ENCODE data around the gene LEKR1.
"Not testable (repeated sequence)": the region's sequence is repeated elsewhere in the genome, so short reads cannot be mapped to it uniquely, and the experiment has no call there.

The LEKR1 gene

DNA sequence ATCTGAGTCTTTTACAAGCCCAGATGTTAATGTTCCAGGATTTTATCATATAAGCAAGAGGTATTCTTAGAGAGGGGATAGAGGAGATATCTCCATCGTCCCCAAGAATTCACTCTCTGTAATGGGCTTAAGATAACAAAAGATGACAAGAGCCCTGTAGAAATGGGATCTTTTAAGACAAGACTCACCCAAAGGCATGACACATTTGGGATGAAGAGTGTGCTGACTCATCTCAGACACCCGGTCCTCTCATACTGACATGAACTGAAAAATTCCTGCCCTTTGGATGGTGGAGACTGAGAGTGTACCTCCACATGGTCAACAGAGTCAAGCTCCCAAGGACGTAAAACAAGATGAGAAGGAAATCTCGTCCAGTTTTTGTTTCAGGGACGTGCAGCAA lies 11.0 kb downstream of the LEKR1 start:
- DNase-seq (ENCODE audit: low spot score), result no peak

DNA sequence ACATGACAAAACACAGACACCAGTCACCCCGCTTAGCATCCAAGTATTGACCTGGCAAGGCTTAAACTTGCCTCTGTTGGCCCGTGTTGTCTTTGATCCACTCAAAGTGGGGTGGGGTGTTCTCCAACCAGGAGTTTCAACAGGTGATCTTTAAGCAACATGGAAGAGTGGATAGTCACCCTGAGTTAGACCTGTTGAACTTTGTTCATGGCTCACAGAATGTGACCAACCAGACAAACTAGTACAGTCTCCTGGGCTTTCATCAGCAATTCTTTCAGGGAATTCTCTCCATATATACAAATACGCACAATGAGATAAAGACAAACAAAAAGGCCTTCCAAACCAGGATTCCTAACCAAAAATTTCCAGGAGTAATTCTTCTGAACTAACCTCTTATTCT lies 11.9 kb downstream of the LEKR1 start:
- no peak for DNase-seq (ENCODE audit: low spot score)

DNA sequence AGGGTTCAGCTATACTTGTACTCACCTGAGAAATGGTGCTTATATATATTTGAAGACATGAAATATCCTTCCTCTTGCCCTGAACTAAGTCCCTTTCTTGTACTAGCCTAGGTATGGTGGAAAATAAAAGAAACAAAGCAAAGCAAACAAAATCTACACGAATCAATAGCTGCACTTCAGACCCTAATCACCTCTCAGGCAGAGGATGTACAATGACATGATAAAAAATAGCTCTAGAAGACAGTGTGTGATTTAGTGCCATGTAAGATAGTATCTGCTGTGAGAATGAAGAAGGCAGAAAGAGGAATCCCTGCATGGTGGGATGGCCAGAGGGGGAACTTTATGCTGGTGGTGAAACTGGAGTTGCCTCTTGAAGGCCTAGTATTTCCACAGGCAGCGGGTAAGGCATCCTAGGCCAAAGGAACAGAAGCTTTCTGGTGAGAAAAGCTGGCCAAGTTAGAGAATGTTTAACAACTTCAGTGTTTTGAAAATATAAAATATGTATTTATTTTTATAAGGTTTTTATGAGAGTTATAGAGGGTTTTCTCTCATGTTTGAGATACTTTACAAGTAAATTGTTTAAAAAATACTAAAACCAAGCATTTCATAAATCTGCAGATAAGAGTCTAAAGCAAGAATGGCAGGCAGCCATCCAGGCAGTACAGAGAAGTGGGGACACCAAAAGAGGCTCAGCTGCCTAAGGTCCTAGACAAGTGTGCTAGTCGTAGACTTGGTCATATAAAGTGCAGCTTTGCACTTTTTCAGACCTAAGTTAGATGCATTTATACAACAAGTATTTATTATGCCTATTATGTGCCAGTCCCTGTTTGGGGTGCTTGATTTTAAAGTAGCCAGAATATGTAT lies 14.9 kb downstream of the LEKR1 start:
- DNase-seq (ENCODE audit: low spot score), result no peak

DNA sequence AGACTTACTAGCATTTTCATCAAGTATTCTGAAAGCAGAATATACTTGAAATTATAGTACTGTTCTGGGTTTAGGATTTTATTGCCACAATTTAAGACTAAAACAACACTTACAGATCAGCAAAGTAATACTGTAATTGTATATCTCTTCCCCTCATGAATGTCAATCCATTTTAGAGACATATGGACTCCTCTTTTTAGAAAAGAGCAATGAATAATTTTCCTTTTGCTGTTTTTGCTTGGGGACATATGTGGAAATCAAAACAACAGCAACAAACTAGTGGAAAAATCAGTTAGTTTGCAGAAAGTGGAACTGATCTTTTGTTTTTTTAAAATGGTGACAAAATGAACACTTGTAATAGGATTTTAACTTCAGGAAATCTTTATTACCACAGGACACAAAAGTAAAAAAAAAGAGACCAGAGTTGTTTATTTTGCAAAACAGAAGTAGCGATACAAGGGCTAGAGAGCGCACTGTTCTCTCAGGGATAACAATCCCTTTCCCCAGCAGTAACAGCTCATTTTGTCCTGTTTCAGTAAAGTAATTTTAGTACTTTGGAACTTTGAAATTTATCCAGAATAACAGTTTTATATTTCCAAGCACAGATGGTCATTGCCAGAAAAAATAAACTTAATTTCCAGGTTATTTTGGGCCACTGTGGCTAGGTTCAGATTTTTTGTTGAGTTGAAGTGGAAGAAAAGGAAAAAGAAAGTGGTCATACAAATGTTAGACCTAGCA lies 17.1 kb downstream of the LEKR1 start:
- no peak for DNase-seq (ENCODE audit: low spot score)

DNA sequence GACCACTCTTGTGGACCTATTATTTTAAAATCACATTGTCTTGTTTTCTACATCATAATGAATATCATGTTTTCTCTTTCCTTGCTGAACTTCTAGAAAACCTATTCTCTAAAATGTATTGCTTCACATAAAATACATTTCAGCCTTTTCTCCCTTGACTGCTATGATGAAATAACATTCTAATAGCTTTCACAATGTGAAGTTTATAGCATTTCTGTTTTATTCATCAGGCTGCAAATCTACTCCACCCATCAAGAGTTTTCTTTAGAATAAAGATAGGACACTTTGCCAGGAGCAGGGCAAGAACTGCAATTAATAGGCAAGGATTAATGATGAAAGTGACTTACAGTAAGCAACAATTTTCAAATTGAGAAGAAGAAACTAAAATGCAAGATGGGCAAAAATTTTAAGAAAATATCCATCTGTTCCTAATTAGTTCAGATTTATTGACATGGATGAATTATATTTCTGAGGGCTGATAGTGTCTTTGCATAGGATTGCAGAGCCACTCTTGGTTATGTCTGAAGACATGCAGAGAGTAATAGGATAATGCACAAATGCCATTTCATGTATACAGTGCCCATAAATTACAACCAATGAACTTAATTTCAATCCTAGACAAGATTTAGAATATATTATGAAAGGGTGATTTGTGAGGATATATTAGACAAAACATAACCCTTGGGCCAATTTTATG lies 21.7 kb downstream of the LEKR1 start:
- DNase-seq (ENCODE audit: low spot score), result no peak

DNA sequence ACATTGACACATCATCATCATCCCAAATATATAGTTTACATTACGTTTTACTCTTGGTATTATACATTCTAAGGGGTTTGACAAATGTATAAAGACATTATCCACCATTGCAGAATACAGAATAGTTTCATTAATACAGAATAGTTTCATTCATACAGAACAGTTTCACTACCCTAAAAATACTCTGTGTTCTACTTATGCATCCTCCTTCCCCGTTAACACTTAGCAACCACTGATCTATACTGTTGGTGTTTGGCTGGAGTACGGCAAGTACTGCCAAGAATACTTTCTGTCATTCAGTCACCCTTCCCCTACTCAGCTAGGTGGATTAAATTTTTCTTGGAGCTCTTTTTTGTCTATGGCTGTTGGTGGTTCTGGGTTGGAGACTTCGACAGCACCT lies 33.4 kb downstream of the LEKR1 start:
- no peak for DNase-seq (ENCODE audit: low spot score)

DNA sequence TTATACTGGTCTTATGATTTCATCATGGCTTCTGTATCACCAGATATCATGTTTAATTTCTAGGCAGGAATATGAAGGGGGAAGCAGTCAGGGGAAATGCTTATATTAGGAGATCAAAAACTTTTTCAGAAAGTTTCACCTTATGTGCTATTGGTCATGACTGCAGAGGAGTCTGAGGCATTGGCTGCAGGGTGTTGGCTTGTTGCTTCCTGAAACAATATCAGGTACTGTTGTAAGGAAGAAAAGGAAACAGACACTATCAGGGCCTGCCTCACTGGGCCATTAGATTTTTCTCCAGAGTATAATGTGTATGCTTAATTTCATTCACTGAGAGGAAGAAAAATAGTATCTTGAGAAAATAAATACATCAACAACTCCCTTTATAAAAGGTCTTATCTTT lies 34.7 kb downstream of the LEKR1 start:
- no peak for DNase-seq (ENCODE audit: low spot score)

DNA sequence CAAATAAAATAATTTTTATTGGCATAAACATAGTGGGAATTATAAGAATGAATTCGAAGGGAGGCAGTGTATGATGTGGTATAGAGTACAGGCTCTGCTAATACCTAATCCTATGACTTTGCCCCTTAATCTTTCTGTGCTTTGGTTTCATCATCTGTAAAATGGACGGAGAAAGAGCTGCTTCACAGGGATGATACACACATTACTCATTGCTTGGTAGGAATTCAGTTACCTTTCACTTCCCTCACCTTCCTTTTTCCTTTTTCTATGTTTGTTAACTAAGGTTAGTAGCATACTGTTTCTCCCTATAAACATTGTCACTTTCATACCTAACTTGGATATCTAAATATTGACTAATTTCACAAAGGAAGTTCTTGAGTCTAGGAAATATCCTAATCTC lies 36.2 kb downstream of the LEKR1 start:
- no peak for DNase-seq (ENCODE audit: low spot score)

DNA sequence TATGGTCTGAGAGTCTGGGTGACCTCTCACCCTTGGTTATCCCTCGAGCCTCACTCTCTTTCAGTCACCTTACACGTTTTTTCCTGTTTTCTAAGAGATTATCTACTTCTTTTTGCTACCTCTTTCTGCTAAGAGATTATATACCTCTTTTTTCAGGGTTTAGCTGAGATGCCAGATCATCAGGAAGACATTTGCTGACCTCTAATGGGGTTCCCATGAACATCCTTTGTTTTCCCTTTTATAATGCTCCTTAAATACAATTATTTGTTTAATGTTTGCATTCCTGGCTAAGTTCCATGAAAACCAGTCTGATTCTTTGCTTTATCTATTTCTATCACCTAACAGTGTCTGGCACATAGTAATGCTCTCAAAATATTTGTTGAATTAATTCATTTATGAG lies 39.6 kb downstream of the LEKR1 start:
- DNase-seq (ENCODE audit: low spot score), result no peak

DNA sequence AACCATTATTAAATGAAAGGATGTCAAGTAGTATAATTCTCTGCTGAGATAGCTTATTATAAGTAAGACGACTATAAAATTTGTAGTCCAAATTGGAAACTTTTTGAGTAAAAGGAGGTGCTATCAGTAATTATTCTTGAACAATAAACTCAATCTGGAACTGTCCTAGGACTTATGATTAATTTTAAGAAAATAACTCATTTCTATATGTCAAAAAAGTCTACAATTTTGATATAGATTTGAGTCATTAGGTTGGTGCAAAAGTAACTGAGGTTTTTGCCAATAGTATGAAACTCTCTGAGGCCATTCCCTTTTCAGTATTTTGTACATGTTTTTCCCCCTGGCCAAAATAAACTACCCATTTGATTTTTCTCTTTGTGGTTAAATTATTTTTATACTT lies 41.0 kb downstream of the LEKR1 start:
- no peak for DNase-seq (ENCODE audit: low spot score)

DNA sequence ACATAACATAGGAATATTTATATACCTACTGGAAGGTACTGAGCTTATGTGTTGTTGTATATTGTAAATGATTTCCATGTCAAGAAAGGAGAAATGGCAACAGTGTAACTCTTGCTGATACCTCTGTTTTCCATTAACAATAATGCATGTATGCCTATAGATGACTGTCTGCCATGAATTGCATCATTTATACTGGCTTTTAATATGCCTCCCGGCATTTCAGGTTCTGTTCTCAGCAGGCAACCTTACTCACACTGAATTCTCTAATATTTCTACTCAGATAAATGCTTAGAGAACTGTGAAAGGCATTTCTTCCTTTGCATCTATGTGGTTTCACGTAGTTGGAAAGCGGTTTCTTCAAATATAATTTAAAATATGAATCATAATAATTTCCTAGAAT lies 41.8 kb downstream of the LEKR1 start:
- DNase-seq (ENCODE audit: low spot score), result no peak

DNA sequence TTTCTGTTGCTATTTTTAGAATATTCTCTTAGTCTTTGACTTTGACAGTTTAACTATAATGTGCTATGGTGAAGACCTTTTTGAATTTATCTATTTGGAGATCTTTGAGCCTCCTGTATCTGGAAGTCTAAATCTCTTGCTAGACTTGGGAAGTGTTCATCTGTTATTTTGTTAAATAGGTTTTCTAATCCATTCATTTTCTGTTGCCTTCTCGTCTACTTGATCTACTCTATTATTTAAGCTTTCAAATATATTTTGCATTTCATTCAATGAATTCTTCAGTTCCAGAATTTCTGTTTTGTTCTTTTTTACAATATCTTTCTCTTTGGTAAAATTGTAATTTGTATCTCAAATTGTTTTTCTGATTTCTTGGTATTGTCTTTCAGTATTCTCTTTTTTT lies 47.8 kb downstream of the LEKR1 start:
- no peak for DNase-seq (ENCODE audit: low spot score)

DNA sequence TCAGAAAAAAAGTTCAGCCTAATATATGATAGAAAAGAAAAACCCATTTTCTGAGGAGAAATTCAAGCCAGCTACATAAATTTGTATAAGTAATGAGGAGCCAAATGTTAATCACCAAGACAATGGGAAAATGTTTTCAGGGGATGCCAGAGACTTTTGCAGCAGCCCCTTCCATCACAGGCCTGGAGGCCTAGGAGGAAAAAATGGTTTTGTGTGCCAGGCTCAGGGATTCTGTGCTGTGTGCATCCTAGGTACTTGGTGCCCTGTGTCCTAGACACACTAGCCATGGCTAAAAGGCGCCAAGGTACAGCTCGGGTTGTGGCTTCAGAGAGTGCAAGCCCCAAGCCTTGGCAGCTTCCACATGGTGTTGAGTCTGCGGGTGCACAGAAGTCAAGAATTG lies 53.3 kb downstream of the LEKR1 start:
- not testable (repeated sequence) for DNase-seq (ENCODE audit: low spot score)

DNA sequence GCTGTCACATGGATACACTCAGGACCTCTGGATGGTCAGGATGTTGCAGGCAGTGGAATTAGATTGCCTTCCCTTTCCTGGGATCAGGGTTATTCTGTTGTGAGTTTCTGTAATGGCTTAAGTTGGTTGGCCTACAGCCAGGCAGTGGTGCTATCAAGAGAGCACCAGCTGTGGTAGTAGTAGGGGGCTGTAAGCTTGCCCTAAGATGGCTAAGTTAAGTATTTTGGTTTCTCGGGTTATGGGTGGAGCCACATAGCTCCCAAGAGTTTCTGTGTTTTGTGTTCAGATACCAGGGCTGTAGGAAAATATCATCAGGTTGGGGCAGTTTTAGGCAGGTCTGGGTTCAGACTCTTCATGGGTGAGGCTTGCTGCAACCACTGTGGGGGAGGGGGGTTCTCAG lies 59.6 kb downstream of the LEKR1 start:
- no peak for DNase-seq (ENCODE audit: low spot score)

DNA sequence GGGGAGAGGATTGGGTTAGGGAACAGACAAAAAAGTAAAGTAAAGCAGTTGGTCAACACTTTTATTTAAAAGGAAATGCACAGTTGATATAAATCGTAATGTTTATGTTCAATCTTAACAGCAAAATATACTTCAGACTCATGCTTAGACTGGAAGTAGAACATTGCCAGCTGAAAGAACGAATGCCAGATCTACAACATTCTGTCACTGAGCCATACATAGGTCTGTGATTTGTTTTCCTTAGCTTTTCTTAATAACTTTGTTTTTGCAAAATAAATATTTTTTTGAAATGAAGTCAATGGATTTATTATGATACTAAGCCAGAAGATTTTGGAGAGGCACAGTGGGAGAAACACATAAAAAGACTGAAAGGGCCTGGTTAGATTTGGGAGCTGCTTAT lies 62.0 kb downstream of the LEKR1 start:
- DNase-seq (ENCODE audit: low spot score), result no peak

DNA sequence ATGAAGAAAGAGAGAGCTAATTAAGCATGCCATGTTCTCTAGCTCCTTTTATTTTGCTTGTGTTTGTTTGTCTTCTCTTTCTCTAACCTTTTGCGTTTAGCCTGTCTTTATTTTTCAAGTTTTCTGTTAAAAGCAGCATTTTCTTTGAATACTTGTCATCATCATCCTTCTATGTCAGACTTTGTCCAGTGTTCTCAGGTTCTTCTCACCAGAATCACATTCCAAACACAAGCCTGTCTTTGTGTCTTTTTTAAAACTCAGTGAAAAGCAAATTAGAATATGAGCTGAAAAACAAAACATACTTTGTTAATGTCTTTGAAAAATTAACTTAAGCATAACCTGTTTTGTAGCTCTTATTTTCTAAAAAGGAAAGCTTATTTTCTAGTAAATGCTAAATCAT lies 62.4 kb downstream of the LEKR1 start:
- DNase-seq (ENCODE audit: low spot score), result peak; percentile 20

DNA sequence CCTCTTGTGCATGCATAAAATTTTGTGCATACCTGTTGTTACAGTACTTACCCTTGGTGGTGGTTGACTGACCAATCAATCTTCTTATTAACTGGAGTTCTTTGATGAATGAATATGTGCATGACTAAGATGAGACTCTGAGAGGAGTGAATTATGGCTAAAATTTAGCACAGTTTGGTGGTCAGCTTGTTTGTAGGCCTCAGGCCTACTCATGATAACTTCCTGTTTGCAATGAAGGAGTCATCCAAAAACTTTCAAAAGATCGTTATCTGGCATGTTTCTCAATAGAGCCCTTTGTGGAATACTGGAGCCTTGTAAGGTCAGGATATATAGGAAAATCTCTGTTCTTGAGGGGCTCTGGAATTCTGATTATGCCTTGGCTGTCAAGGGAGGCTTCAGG lies 66.5 kb downstream of the LEKR1 start:
- no peak for DNase-seq (ENCODE audit: low spot score)

DNA sequence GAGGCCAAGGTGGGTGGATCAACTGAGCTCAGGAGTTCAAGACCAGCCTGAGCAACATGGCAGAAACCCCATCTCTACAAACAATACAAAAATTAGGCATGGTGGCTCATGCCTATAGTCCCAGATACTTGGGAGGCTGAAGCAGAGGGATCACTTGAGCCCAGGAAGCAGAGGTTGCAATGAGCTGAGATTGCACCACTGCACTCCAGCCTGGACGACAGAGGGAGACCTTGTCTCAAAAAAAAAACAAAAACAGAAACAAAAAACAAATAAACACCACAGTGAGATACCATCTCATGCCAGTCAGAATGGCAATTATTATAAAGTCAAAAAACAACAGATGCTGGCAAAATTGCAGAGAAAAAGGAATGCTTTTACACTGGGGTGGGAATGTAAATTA lies 69.2 kb downstream of the LEKR1 start:
- not testable (repeated sequence) for DNase-seq (ENCODE audit: low spot score)

DNA sequence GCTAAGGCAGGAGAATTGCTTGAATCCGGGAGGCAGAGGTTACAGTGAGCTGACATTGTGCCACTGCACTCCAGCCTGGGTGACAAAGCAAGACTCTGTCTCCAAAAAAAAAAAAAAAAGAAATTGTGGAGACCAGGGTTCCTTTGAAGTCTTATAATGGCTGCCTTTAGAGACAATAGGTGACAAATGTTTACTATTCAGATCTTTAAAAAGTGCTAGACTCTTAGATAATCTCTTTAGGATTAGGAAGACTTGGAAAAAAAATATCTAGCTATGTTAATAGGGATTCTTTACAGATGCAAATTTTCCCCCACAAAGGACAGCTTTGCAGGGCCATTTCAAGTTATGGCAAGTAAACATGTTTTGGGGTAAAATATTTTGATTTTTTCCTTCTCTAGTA lies 71.7 kb downstream of the LEKR1 start:
- not testable (repeated sequence) for DNase-seq (ENCODE audit: low spot score)

DNA sequence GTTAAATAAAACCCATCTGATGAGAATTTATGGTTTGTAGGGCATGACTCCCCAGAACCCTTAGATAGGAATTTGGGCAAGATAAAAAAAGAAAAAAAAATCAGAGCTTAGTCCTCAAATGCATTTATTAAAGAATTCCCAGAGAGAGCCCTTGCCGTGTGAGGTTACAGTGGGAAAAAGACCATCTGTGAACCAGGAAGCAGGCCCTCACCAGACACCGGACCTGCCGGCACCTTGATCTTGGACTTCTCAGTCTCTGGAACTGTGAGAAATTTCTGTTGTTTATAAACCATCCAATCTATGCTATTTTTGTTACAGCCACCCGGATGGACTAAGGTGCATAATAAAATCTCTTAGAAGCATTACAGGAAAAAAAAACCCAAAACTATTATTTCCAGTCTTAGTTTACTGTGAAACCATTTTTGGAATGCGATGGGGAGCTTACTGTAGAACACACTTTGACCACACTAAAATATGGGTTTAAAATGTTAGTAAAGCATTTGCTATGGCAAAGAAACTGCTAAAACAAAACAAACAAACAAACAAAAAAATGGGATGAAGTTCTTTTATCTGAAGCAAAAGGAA lies 72.2 kb downstream of the LEKR1 start:
- no peak for DNase-seq (ENCODE audit: low spot score)

DNA sequence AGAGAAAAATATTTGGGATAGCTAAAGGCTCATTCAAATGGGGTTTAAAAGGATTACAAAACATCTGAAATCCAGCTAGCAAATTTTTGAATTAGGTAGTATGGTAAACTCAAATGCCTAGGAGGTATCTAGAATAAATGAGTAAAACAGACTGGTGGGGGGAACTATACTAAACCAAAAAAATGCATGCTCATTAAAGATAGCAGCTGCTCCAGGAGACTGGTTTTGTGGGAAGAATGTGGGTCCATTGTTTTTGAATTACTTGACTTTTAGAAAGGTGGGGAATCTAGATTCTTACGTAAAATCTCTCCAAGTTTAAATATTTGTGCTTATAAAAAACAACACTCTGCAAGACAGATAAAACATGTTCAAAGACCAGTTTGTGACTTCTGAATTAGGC lies 73.8 kb downstream of the LEKR1 start:
- no peak for DNase-seq (ENCODE audit: low spot score)

DNA sequence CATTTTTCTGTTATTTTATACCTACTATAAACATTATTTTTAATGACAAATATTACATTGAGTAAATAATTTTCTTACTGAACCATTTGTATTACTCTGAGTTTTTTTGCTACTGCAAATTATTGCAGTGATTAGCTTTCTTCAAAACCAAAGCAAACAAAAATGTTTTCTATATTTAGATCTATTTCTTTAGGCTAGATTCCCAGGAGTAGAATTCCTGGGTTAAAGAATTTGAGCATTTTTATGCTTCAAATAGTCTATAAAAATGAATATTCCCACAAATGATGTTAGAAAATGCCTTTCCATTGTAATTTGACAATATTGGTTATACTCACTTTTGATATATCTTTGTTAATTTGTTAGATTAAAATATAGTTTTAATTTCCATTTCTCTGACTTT lies 76.8 kb downstream of the LEKR1 start:
- no peak for DNase-seq (ENCODE audit: low spot score)

DNA sequence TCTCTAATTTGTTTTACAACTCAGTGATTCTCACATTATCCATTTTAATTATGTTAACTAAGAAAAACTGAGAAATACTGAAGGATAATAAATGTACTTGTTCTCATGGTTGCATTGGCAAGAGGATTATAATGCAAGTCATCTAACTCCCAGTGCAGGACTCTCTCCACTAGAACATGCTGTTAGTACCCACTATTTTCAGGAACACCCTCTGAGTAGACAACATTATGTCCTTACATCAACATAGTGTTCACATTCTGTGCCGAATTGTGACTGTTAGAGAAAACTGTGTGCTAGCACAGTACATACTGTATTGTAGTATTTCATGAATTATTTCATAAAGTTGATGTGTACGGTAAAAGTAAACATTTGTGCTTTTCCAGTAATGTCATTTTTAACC lies 80.1 kb downstream of the LEKR1 start:
- no peak for DNase-seq (ENCODE audit: low spot score)

All from globus pallidus (tissue), 1 donor.